Measurements from ENCODE around the gene LIN37. TPM values are rescaled to one million over a fixed set of nuclear protein-coding genes. Genes with fewer than 3 reads are reported as not detected.

Gene LIN37
- total and polyA plus RNA-seq, 9 of the 15 experiments (the other 6 are each of a cell fraction or from before 2014, with no cell fraction given) = 1.2 to 12.5 (median 8.6) TPM

DNA sequence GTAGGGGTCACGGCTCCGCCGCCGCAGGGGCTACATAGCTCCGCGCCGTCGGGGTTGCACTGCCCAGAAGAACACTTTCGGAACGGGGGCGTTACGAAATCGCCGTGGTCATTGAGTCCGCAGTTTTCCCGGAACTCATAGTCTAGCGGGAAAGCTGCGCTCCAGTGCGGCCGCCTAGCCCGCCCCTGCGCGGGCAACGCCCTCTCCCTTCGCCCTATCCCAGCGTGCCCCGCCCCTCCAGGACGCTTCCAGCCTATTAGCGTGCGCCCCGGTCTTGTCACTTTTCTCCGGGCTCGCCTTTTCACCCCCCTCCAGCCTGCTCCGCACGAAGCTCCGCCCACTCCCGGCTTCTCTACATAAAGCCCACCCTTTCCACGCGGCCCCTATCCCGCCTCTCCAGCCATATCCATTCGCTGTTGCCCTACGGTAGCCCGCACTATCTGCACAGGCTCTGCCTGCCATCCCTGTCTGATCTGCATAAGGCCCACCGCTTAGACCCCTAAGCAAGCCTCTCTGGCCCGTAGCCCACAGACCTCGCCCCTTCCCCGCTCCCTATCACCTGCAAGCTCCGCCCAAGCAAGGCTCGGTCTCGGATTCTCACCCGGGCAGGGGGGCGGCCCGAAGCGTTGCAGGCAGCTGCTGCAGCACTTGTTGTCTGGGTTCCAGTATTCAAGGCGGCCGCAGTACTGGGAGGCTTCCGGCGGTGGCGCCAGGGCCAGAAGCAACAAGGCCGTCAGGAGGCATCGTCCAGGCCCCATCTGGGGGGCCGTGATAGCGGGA lies 7.8 kb upstream of the LIN37 start (continued):
- TF ChIP-seq ZBTB40 (IDR thresholded peaks at IDR 0.05) (peak; percentile 61), ZBTB40 (CRISPR knock-in tag; IDR thresholded peaks at IDR 0.05) (no peak), NR3C1 (CRISPR knock-in tag; IDR thresholded peaks at IDR 0.05) (no peak), FUS (optimal IDR thresholded peaks at IDR 0.05; ENCODE audit: low read depth, low read length) (no peak), KAT8 (IDR thresholded peaks at IDR 0.05; ENCODE audit: low read depth) (no peak), PHTF2 (CRISPR knock-in tag; IDR thresholded peaks at IDR 0.05) (no peak), SAP30 (IDR thresholded peaks at IDR 0.05; ENCODE audit: borderline replicate concordance, insufficient read depth, low read depth, low read length, poor library complexity, severe bottlenecking) (peak; percentile 79), NFXL1 (CRISPR knock-in tag; IDR thresholded peaks at IDR 0.05) (no peak), PHB2 (IDR thresholded peaks at IDR 0.05; ENCODE audit: low read depth) (no peak), ZBTB7A (IDR thresholded peaks at IDR 0.05; ENCODE audit: borderline replicate concordance, control insufficient read depth, low read depth, low read length) (peak; percentile 33), TRIM24 (IDR thresholded peaks at IDR 0.05) (0 out of 4 replicates have a peak, but pooled peaks of 1 of the 2 experiments have one; percentile 7), YBX1 (IDR thresholded peaks at IDR 0.05) (no peak), DMBX1 (CRISPR knock-in tag; IDR thresholded peaks at IDR 0.05; ENCODE audit: borderline replicate concordance) (no peak), HSF4 (CRISPR knock-in tag; IDR thresholded peaks at IDR 0.05; ENCODE audit: borderline replicate concordance) (no peak), FOXP4 (CRISPR knock-in tag; IDR thresholded peaks at IDR 0.05; ENCODE audit: borderline replicate concordance) (peak; percentile 85), ZNF197 (CRISPR knock-in tag; IDR thresholded peaks at IDR 0.05; ENCODE audit: low read depth) (no peak), CXXC5 (CRISPR knock-in tag; IDR thresholded peaks at IDR 0.05) (peak; percentile 92), MAFG (tag; conservative IDR thresholded peaks at IDR 0.05) (no peak)

All from K562 (cell line).